ENCODE measurements around the gene KRTAP20-3.

KRTAP20-3 gene

DNA sequence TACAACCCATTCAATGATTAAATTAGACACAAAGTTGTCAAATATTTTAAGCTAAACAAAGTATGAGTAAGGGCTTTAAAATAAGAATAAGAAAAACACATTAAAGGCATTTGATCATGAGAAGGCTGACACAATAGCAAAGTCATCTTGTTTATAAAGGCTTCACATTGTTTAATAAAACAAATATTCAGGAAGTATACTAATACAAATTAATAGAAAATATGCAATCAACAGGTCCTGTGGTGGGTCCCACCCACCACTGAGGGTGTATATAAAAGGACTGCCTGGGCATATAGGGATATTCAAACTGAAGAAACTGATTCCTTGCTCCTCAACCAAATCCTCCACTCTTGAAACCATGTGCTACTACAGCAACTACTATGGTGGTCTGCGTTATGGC lies 7.8 kb upstream of the KRTAP20-3 start, which contains the start of gene KRTAP20-2:
Gene KRTAP20-2 (plus strand): TSS at position 301 of the 400 bp plus-strand sequence. CDS start 58 bp downstream, at position 359.
- TF ChIP-seq, protein P1, sequence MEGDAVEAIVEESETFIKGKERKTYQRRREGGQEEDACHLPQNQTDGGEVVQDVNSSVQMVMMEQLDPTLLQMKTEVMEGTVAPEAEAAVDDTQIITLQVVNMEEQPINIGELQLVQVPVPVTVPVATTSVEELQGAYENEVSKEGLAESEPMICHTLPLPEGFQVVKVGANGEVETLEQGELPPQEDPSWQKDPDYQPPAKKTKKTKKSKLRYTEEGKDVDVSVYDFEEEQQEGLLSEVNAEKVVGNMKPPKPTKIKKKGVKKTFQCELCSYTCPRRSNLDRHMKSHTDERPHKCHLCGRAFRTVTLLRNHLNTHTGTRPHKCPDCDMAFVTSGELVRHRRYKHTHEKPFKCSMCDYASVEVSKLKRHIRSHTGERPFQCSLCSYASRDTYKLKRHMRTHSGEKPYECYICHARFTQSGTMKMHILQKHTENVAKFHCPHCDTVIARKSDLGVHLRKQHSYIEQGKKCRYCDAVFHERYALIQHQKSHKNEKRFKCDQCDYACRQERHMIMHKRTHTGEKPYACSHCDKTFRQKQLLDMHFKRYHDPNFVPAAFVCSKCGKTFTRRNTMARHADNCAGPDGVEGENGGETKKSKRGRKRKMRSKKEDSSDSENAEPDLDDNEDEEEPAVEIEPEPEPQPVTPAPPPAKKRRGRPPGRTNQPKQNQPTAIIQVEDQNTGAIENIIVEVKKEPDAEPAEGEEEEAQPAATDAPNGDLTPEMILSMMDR (IDR thresholded peaks at IDR 0.05; ENCODE audit: extremely low read depth, missing control alignments): no peak
- no peak for DNase-seq (ENCODE audit: low spot score)

DNA sequence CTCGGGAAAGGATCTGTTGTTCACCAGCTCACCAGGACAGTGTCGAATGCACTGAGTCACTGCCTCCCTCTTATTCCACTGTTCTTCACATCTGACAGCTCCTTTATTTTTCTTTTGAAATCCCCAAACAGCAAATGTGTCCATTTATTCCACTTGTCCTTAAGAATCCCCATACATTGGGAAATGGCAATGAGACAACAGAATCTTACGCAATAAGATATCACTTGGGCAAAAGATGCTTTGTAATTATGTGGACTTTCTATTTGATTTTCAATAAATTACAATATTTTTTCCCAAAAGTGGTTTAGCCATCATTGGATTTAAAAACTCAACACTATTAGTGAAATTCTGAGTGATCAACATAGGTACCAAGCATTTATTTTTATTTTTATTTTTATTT lies 4.0 kb upstream of the KRTAP20-3 start:
- no peak for DNase-seq (ENCODE audit: low spot score)
- TF ChIP-seq, protein P1 (IDR thresholded peaks at IDR 0.05; ENCODE audit: extremely low read depth, missing control alignments): no peak

DNA sequence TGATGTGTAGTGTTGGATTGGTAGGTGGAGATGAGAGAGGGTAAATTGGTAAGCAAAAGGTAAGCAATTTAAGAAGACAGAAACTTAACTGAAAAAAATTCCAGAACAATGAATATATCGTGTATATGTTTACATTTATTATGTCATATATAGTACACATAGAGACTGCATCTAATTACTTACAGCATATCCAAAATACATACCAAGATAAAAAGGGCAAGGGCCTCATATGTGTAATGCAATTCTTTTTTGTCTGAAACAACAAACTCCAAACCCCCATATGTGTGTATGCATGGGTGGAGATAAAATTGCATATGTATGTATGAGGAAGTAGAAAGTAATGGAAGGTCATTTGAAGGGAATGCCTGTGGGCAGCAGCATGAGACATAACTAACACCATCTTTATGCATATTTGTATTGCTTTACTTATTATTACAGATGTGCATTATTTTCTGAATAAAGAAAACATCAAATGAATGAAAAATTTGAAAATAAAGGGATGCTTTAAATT lies 4.3 kb downstream of the KRTAP20-3 start:
- TF ChIP-seq, protein P1 (IDR thresholded peaks at IDR 0.05; ENCODE audit: extremely low read depth, missing control alignments): no peak
- no peak for DNase-seq (ENCODE audit: low spot score)

DNA sequence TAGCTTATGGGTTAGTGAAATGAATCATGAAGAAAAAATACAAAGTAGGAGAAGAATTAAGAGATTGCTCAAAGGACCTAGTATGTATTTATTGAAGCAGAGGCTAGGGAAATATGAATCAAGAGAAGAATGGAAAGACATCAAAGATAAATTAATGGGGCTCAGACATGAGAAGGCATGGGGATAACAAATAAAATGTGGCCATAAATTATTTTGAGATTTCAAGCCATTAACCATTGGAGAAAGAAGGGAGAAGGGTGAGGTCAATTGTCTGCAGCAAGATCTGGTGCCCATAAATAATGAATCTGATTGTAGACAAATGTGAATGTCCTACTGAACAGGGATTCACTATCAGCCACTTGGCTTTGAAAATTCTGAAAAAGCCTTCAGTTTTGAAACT lies 10.2 kb downstream of the KRTAP20-3 start:
- no peak for DNase-seq (ENCODE audit: low spot score)

DNA sequence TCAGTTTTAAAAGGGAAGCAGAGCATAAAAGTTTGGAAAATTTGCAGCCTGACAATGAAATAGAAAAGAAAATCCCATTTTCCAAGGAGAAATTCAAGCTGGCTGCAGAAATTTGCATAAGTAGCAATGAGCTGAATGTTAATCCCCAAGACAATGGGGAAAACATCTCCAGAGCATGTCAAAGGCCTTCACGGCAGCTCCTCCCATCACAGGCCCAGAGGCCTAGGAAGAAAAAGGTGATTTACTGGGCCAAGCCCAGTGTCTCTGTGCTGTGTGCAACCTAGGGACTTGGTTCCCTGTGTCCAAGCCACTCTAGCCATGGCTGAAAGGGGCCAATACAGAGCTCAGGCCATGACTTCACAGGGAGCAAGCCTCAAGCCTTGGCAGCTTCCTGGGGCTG lies 26.1 kb downstream of the KRTAP20-3 start:
- TF ChIP-seq, protein P1 (IDR thresholded peaks at IDR 0.05; ENCODE audit: extremely low read depth, missing control alignments): no peak
- DNase-seq (ENCODE audit: low spot score): no peak

More for the DNA sequence above, 10.2 kb downstream of the KRTAP20-3 start:
- TF ChIP-seq, protein P1 (IDR thresholded peaks at IDR 0.05; ENCODE audit: extremely low read depth, missing control alignments): no peak

DNA sequence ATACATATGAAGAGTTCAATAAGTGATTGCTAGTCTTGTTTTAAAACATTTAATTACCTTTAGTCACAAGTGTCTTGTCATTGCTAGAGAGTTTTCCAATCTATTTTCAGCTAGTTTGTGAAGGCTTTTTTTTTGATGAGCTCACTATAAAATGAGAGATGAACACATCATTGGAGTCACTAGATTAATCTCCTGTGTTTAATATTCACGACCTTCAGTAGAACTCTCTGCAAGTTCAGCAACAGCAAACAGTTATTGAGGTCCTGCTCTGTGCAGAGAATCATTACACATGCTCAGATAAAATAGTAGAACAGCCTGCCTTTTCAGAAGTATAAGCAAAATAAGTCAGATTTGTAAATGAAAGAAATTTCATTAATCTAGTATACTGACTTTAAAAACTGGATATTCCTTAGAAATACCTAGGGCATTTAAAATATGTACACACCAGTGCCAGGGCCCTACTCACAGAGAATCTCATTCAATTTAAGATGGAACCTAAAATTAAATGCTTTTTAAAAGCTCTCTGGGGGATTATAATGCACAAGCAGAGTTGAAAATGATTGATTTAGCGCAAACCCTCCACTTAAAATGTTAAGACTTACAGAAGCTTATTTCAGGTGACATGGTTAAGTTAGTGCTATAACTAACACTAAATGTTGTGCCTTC lies 30.5 kb downstream of the KRTAP20-3 start:
- TF ChIP-seq, protein P1 (IDR thresholded peaks at IDR 0.05; ENCODE audit: extremely low read depth, missing control alignments): no peak
- no peak for DNase-seq (ENCODE audit: low spot score)

DNA sequence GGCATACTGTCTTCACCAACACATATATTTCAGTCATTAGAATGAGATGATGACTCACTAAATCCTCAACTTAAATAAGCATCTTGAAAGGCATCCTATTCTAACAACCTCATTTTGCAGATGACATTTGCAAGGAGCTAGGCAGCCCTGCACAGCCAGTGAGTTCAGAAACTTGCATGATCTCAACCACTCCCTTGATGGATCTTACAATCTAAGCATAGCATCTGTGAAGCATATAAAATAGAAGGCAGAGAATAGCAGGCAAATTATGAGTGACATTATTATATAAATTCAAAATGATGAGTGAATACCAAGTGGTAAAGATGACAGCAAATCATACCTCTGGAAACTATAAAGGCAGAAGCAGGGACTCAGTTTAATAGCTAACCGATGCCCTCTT lies 31.6 kb downstream of the KRTAP20-3 start:
- DNase-seq (ENCODE audit: low spot score): no peak
- TF ChIP-seq, protein P1 (IDR thresholded peaks at IDR 0.05; ENCODE audit: extremely low read depth, missing control alignments): no peak
